ENCODE data around the gene KIN.

DNA sequence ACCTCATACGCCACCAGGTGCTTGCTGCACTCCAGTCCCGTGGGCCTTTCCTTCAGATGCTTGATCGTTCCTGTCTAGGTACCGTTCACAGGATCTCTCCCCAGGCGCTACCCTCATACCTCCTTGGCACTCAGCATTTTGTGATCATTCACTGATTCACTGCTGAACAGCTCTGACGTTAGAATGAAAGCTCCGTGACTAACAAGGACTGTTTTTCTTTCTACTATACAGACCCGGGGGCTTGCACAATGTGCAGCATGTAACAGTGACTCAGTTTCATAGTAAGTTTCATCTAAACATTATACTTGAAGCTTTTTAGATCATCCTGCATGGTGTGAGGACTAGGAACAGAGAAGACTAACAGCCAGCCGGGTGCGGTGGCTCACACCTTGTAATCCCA is 20.6 kb downstream of the KIN start:
- TF ChIP-seq POLR2A (IDR thresholded peaks at IDR 0.05) (no peak), CTCF (IDR thresholded peaks at IDR 0.05) (no peak)

Measured in adrenal gland (tissue), 5 donors.